ENCODE data around the gene FADS3. TPM values are rescaled to one million over a fixed set of nuclear protein-coding genes. Genes with fewer than 3 reads are reported as not detected.

The FADS3 gene
- total RNA-seq, 4 donors from 2014 or later, result 135 to 327 (median 205) TPM

GRCh38 chr11:61906522-61906909 lies 15.2 kb upstream of the FADS3 start:
- Histone ChIP-seq H3K4me1 (peaks cover 0 to 40% (median 22%) of the 10 kb centered on the region in 4 donors), H3K9me3 (no peaks in the 10 kb centered on the region), H3K27me3 (no peaks in the 10 kb centered on the region), H3K4me3 (no peak overlapping the region), H3K36me3 (peaks cover 0 to 64% (median 5%) of the 10 kb centered on the region in 3 donors), H3K27ac (no peak overlapping the region)
- WGBS, 2 donors, result 77 to 95% methylated on average over 7 to 14 of the region's 14 CpGs
- TF ChIP-seq CTCF (IDR thresholded peaks at IDR 0.05) (no peak), EP300 (IDR thresholded peaks at IDR 0.05) (no peak), POLR2A (IDR thresholded peaks at IDR 0.05) (no peak)
- no peak for DNase-seq (ENCODE audit: low spot score in 2 of 2)

GRCh38 chr11:61905801-61906521 lies 14.6 kb upstream of the FADS3 start:
- no peak overlapping the region for H3K4me3 ChIP-seq
- H3K4me1 ChIP-seq, result peaks cover 0 to 35% (median 17%) of the 10 kb centered on the region in 4 donors
- TF ChIP-seq CTCF (IDR thresholded peaks at IDR 0.05) (no peak), POLR2A (IDR thresholded peaks at IDR 0.05) (no peak), EP300 (IDR thresholded peaks at IDR 0.05) (no peak)
- H3K27ac ChIP-seq, result peak overlapping the region in 1 of 4 donors; percentile 36
- DNase-seq (ENCODE audit: low spot score in 2 of 2), result no peak
- WGBS, 2 donors, result 85 to 92% methylated on average over 12 to 14 of the region's 14 CpGs
- H3K9me3 ChIP-seq, result no peaks in the 10 kb centered on the region
- peaks cover 0 to 70% (median 5%) of the 10 kb centered on the region in 3 donors for H3K36me3 ChIP-seq
- no peaks in the 10 kb centered on the region for H3K27me3 ChIP-seq

- Histone ChIP-seq H3K9me3 (no peaks in the 10 kb centered on the region), H3K27ac (peak overlapping the region in 1 of 4 donors; percentile 38), H3K27me3 (no peaks in the 10 kb centered on the region), H3K4me3 (no peak overlapping the region), H3K4me1 (peaks cover 0 to 27% (median 10%) of the 10 kb centered on the region in 4 donors), H3K36me3 (peaks cover 0 to 78% (median 5%) of the 10 kb centered on the region in 3 donors)
- TF ChIP-seq EP300 (IDR thresholded peaks at IDR 0.05) (no peak), CTCF (IDR thresholded peaks at IDR 0.05) (no peak), POLR2A (IDR thresholded peaks at IDR 0.05) (no peak)
- WGBS, 2 donors, result 86 to 90% methylated on average over 13 of the region's 13 CpGs
- no peak for DNase-seq (ENCODE audit: low spot score in 2 of 2)
These were observed 13.8 kb upstream of the FADS3 start for GRCh38 chr11:61905067-61905696.

- 43 to 70% methylated on average over 16 to 17 of the region's 19 CpGs for WGBS, 2 donors
These were observed 13.2 kb upstream of the FADS3 start for GRCh38 chr11:61904539-61905048.

More at GRCh38 chr11:61904539-61905048, 13.2 kb upstream of the FADS3 start:
- DNase-seq (ENCODE audit: low spot score in 2 of 2), result no peak
- Histone ChIP-seq H3K36me3 (peaks cover 0 to 83% (median 5%) of the 10 kb centered on the region in 3 donors), H3K4me3 (no peak overlapping the region), H3K4me1 (peaks cover 0 to 26% (median 7%) of the 10 kb centered on the region in 4 donors), H3K9me3 (no peaks in the 10 kb centered on the region), H3K27me3 (no peaks in the 10 kb centered on the region), H3K27ac (peak overlapping the region in 1 of 4 donors; percentile 38)
- TF ChIP-seq CTCF (IDR thresholded peaks at IDR 0.05), result no peak
- TF ChIP-seq POLR2A (IDR thresholded peaks at IDR 0.05), result no peak
- no peak for TF ChIP-seq EP300 (IDR thresholded peaks at IDR 0.05)

Measured in tibial nerve (tissue), 4 donors.